CD4-positive, CD25-positive, alpha-beta regulatory T cell (primary cell): ENCODE results near the gene CEBPZOS. TPM values are rescaled to one million over a fixed set of nuclear protein-coding genes. Genes with fewer than 3 reads are reported as not detected.
A peak's percentile ranks its signal among the peaks of the same experiment; 100 is the strongest.
"Not testable (repeated sequence)": the region's sequence is repeated elsewhere in the genome, so short reads cannot be mapped to it uniquely, and the experiment has no call there.

ENCODE experiments used
- ATAC-seq, 2 donors: fragments of 150-1000 bp; cut with Tn5 transposase; one replicate each; pipeline ENCODE4 v1.10.0; 2021; ENCODE audit warnings: low read depth in 2 of 2, moderate number of reproducible peaks in 2 of 2, moderate library complexity in 1 of 2
- DNase-seq, 3 donors: peaks; one replicate each; pipeline versions ENCODE4 v3.0.0 to v3.0.0-alpha.2; 2012 to 2022; ENCODE audit warnings: mixed read lengths in 1 of 3
- H3K27ac ChIP-seq: one replicate; pipeline ENCODE4 v1.7.0; 2013; ENCODE audit warnings: mild to moderate bottlenecking, low read length; ENCODE audit not compliant: insufficient read depth, poor library complexity, severe bottlenecking
- H3K27me3 ChIP-seq: one replicate; pipeline ENCODE4 v1.7.0; 2013; ENCODE audit warnings: low read length; ENCODE audit not compliant: control insufficient read depth, insufficient read depth
- H3K36me3 ChIP-seq: one replicate; pipeline ENCODE4 v1.7.0; 2013; ENCODE audit warnings: mild to moderate bottlenecking, low read length, moderate library complexity; ENCODE audit not compliant: control insufficient read depth, insufficient read depth
- H3K4me1 ChIP-seq: 2 replicates; pipeline ENCODE4 v1.7.0; 2013; ENCODE audit warnings: mild to moderate bottlenecking, low read length; ENCODE audit not compliant: insufficient read depth, control insufficient read depth, poor library complexity, severe bottlenecking
- H3K4me3 ChIP-seq: one replicate; pipeline ENCODE4 v1.7.0; 2013; ENCODE audit warnings: low read depth, mild to moderate bottlenecking, low read length, moderate library complexity
- H3K9me3 ChIP-seq, 2 experiments: 1 replicate in 1 of 2; 2 replicates in 1 of 2; pipeline ENCODE4 v1.7.0; 2013; ENCODE audit warnings: low read length in 2 of 2, mild to moderate bottlenecking in 1 of 2, moderate library complexity in 1 of 2; ENCODE audit not compliant: control insufficient read depth in 2 of 2
- H3K27ac Mint-ChIP-seq, 3 donors: one replicate each; pipeline ENCODE4 v1.8.0; 2020 to 2022; ENCODE audit warnings: mild to moderate bottlenecking in 3 of 3, mixed read lengths in 3 of 3, moderate library complexity in 2 of 3
- H3K27me3 Mint-ChIP-seq: one replicate; pipeline ENCODE4 v1.8.0; 2022; ENCODE audit warnings: mild to moderate bottlenecking, mixed read lengths
- H3K36me3 Mint-ChIP-seq: one replicate; pipeline ENCODE4 v1.8.0; 2020; ENCODE audit warnings: mixed read lengths
- H3K4me1 Mint-ChIP-seq, 4 donors: one replicate each; pipeline ENCODE4 v1.8.0; 2020 to 2022; ENCODE audit warnings: mixed read lengths in 4 of 4, mild to moderate bottlenecking in 1 of 4
- H3K4me3 Mint-ChIP-seq, 4 donors: one replicate each; pipeline ENCODE4 v1.8.0; 2020 to 2022; ENCODE audit warnings: mild to moderate bottlenecking in 4 of 4, mixed read lengths in 4 of 4, moderate library complexity in 3 of 4
- H3K9me3 Mint-ChIP-seq, 7 donors: one replicate each; pipeline ENCODE4 v1.8.0; 2020 to 2022; ENCODE audit warnings: mixed read lengths in 7 of 7, mild to moderate bottlenecking in 3 of 7, moderate library complexity in 2 of 7
- polyA plus RNA-seq, 4 donors: library from polyadenylated mRNA; unstranded; fragments of 300-500 nt; fragmentation: Illumina TruSeq; gene quantifications; one replicate each; pipeline ENCODE4 v1.2.3, GENCODE V29; 2021
- total RNA-seq: library from RNA; stranded (reverse); gene quantifications from one replicate; pipeline ENCODE4 v1.2.3, GENCODE V29; 2022

The CEBPZOS gene
- total and polyA plus RNA-seq, 5 donors from 2014 or later: 24.8 to 37.7 (median 33.1) TPM

DNA sequence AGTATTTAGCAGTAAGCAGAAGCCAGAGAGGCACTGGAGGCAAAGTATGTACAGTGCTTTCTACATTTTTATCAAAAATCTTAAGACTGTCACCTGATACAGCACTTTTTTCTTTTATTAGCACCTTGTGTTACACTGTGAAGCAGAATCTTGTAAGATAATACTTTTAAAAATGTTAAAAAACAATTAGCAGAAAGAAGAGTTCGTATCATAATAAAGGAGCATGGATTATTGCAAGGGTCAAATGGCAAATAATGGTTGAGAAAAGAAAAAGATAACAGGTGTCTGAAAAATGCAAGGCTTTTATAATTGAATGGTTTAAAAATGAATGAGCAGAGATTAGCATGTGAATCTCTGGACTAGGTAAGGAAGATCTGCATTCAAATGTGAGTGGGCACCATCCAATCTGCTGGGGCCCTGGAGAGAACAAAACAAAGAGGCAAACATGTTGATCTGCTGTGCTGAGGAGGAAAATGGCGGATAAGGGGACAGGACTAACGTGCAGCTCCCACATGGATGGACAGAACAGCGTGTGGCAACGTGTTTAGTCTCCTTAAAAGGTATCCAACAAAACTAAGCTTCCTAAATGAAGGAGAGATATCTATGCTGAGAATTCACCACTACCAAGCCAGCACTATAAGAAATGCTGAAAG is 9.5 kb downstream of the CEBPZOS start:
- peaks cover 87% of the 10 kb centered on the region for H3K36me3 Mint-ChIP-seq
- H3K27me3 Mint-ChIP-seq: no peaks in the 10 kb centered on the region
- DNase-seq (no peak), ATAC-seq (no peak)
- peaks cover 3% of the 10 kb centered on the region for H3K4me1 ChIP-seq
- peaks cover 97% of the 10 kb centered on the region for H3K36me3 ChIP-seq
- peaks cover 14 to 32% of the 10 kb centered on the region in 2 experiments for H3K9me3 ChIP-seq
- no peak overlapping the region for H3K27ac Mint-ChIP-seq
- H3K27me3 ChIP-seq: no peaks in the 10 kb centered on the region
- peaks cover 6 to 49% (median 19%) of the 10 kb centered on the region in 7 donors for H3K9me3 Mint-ChIP-seq
- H3K27ac ChIP-seq: no peak overlapping the region
- no peak overlapping the region for H3K4me3 Mint-ChIP-seq
- no peak overlapping the region for H3K4me3 ChIP-seq
- H3K4me1 Mint-ChIP-seq: peaks cover 32 to 47% (median 38%) of the 10 kb centered on the region in 4 donors

DNA sequence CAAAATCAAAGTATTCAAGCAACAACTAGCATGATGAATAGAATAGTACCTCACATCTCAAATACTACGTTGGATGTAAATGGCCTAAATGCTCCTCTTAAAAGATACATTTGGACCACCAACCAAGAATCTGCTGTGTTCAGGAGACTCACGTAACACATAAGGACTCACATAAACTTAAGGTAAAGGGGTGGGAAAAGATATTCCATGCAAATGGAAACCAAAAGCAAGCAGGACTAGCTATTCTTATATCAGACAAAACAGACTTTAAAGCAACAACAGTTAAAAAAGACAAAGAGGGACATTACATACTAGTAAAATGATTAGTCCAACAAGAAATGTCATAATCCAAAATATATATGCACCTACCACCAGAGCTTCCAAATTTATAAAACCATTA is 10.5 kb downstream of the CEBPZOS start:
- not testable (repeated sequence) for H3K27me3 ChIP-seq, H3K4me3 ChIP-seq, H3K27me3 Mint-ChIP-seq, H3K4me1 ChIP-seq, ATAC-seq, DNase-seq, H3K27ac ChIP-seq, H3K4me3 Mint-ChIP-seq
- peaks cover 89% of the 10 kb centered on the region for H3K36me3 Mint-ChIP-seq
- H3K36me3 ChIP-seq: peaks cover 97% of the 10 kb centered on the region
- peaks cover 6 to 49% (median 19%) of the 10 kb centered on the region in 7 donors for H3K9me3 Mint-ChIP-seq
- peaks cover 14 to 32% of the 10 kb centered on the region in 2 experiments for H3K9me3 ChIP-seq
- peaks cover 27 to 38% (median 33%) of the 10 kb centered on the region in 4 donors for H3K4me1 Mint-ChIP-seq
- H3K27ac Mint-ChIP-seq: peak overlapping the region in 2 of 3 donors; percentile 0 to 22

GRCh38 chr2:37211212-37211611 is 14.9 kb downstream of the CEBPZOS start:
- H3K36me3 Mint-ChIP-seq: peaks cover 66% of the 10 kb centered on the region

GRCh38 chr2:37211939-37212338 is 15.6 kb downstream of the CEBPZOS start:
- ATAC-seq: no peak
- Mint-ChIP-seq H3K4me3 (no peak overlapping the region), H3K9me3 (peaks cover 2 to 35% (median 15%) of the 10 kb centered on the region in 7 donors), H3K4me1 (peaks cover 17 to 39% (median 25%) of the 10 kb centered on the region in 4 donors), H3K27me3 (no peaks in the 10 kb centered on the region), H3K27ac (peak overlapping the region in 2 of 3 donors; percentile 1 to 45), H3K36me3 (peaks cover 66% of the 10 kb centered on the region)
- Histone ChIP-seq H3K36me3 (peaks cover 95% of the 10 kb centered on the region), H3K27me3 (no peaks in the 10 kb centered on the region), H3K27ac (no peak overlapping the region), H3K9me3 (peaks cover 13 to 25% of the 10 kb centered on the region in 2 experiments), H3K4me3 (no peak overlapping the region), H3K4me1 (no peaks in the 10 kb centered on the region)
- DNase-seq: no peak

More at GRCh38 chr2:37211212-37211611, 14.9 kb downstream of the CEBPZOS start:
- Mint-ChIP-seq H3K27me3 (no peaks in the 10 kb centered on the region), H3K4me3 (no peak overlapping the region), H3K27ac (peak overlapping the region in 1 of 3 donors; percentile 1), H3K4me1 (peaks cover 19 to 33% (median 25%) of the 10 kb centered on the region in 4 donors), H3K9me3 (peaks cover 6 to 40% (median 19%) of the 10 kb centered on the region in 7 donors)
- no peaks in the 10 kb centered on the region for H3K4me1 ChIP-seq
- H3K9me3 ChIP-seq: peaks cover 13 to 25% of the 10 kb centered on the region in 2 experiments
- ATAC-seq (no peak), DNase-seq (no peak)
- H3K36me3 ChIP-seq: peaks cover 95% of the 10 kb centered on the region
- no peak overlapping the region for H3K27ac ChIP-seq
- H3K27me3 ChIP-seq: no peaks in the 10 kb centered on the region
- no peak overlapping the region for H3K4me3 ChIP-seq

DNA sequence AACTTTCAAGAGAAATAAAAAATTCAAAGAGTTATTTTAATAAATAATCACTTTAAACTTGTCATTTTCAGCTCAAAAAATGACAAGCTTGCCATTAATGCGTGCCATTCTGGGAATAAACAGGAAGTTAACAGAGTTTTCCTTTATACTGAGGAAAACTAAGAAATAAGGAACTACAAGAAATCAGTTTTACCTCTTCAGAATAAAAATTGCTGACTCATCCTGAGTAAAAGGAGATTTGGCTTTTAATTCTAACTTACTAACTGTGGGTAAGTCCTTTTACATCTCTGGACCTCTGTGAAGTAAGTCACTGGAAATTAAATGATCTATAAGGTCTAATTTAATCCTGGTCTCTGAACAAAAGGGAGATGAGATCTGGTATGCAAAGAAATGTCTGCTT is 19.0 kb downstream of the CEBPZOS start:
- no peaks in the 10 kb centered on the region for H3K4me1 ChIP-seq
- Mint-ChIP-seq H3K4me3 (no peak overlapping the region), H3K36me3 (peaks cover 45% of the 10 kb centered on the region), H3K4me1 (peaks cover 2 to 19% (median 8%) of the 10 kb centered on the region in 4 donors), H3K27ac (peak overlapping the region in 1 of 3 donors; percentile 39), H3K9me3 (peaks cover 0 to 4% (median 0%) of the 10 kb centered on the region in 7 donors), H3K27me3 (no peaks in the 10 kb centered on the region)
- no peak overlapping the region for H3K27ac ChIP-seq
- peaks cover 82% of the 10 kb centered on the region for H3K36me3 ChIP-seq
- H3K9me3 ChIP-seq: peaks cover 0 to 2% of the 10 kb centered on the region in 2 experiments
- ATAC-seq (no peak), DNase-seq (no peak)
- H3K27me3 ChIP-seq: no peaks in the 10 kb centered on the region
- H3K4me3 ChIP-seq: no peak overlapping the region

DNA sequence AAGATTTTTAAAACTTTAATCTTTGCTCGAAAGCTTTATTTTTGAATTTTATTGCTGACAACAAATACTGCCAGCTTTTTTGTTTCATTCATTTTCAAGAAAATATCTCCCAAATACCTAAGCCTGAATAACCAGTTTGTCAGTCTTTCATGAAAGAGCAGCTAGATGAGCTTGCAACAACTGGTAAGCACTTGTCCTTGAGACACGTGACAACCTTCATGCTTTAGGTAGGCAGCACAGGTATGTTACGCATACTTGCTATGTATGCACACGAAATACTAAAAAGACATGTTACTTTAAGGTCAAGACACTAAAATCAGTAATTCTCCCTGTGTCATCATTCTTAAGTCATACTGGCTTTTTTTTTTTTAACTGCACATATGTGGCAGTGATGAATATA is 22.8 kb downstream of the CEBPZOS start:
- H3K27ac Mint-ChIP-seq: no peak overlapping the region
- no peaks in the 10 kb centered on the region for H3K4me1 ChIP-seq
- H3K36me3 ChIP-seq: peaks cover 76% of the 10 kb centered on the region
- DNase-seq (no peak), ATAC-seq (no peak)
- no peaks in the 10 kb centered on the region for H3K9me3 ChIP-seq
- H3K4me3 Mint-ChIP-seq: no peak overlapping the region
- H3K27me3 Mint-ChIP-seq: no peaks in the 10 kb centered on the region
- H3K27ac ChIP-seq: no peak overlapping the region
- H3K9me3 Mint-ChIP-seq: no peaks in the 10 kb centered on the region
- peaks cover 51% of the 10 kb centered on the region for H3K36me3 Mint-ChIP-seq
- no peaks in the 10 kb centered on the region for H3K27me3 ChIP-seq
- H3K4me3 ChIP-seq: no peak overlapping the region
- peaks cover 16 to 28% (median 19%) of the 10 kb centered on the region in 4 donors for H3K4me1 Mint-ChIP-seq

DNA sequence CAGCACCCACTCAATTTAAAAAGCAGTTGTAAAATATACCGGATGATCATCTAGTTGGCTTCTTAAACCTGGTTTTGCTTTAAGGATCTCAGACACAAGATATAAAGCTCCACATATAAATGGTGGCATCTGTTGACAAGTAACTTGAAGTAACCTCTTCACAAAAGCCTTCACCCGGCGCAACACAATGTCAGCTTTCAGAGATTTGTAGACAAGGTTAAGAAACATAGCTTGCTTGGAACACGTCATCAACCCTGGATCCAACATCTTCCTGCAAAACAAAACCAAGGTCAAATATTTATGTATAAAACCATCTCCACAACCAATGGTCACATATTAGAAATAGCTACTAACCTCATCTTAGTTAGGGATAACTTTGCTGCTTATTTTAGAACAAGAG is 26.8 kb downstream of the CEBPZOS start:
- Mint-ChIP-seq H3K27me3 (no peaks in the 10 kb centered on the region), H3K36me3 (peaks cover 55% of the 10 kb centered on the region), H3K27ac (peak overlapping the region in 2 of 3 donors; percentile 12 to 34), H3K4me3 (no peak overlapping the region), H3K9me3 (no peaks in the 10 kb centered on the region), H3K4me1 (peaks cover 24 to 52% (median 42%) of the 10 kb centered on the region in 4 donors)
- Histone ChIP-seq H3K27me3 (no peaks in the 10 kb centered on the region), H3K4me1 (peaks cover 20% of the 10 kb centered on the region), H3K27ac (no peak overlapping the region), H3K9me3 (no peaks in the 10 kb centered on the region), H3K4me3 (no peak overlapping the region), H3K36me3 (peaks cover 69% of the 10 kb centered on the region)
- no peak for DNase-seq
- ATAC-seq: no peak

- Histone ChIP-seq H3K4me3 (peak overlapping the region; percentile 34), H3K36me3 (peaks cover 67% of the 10 kb centered on the region), H3K4me1 (peaks cover 22% of the 10 kb centered on the region), H3K27me3 (no peaks in the 10 kb centered on the region), H3K9me3 (no peaks in the 10 kb centered on the region), H3K27ac (no peak overlapping the region)
- H3K27ac Mint-ChIP-seq: peak overlapping the region in 1 of 3 donors; percentile 30
- H3K4me1 Mint-ChIP-seq: peaks cover 24 to 57% (median 45%) of the 10 kb centered on the region in 4 donors
- H3K9me3 Mint-ChIP-seq: no peaks in the 10 kb centered on the region
- H3K4me3 Mint-ChIP-seq: peak overlapping the region in 1 of 4 donors; percentile 37
- H3K27me3 Mint-ChIP-seq: no peaks in the 10 kb centered on the region
- ATAC-seq (no peak), DNase-seq (no peak)
- H3K36me3 Mint-ChIP-seq: peaks cover 51% of the 10 kb centered on the region
Observed at GRCh38 chr2:37224063-37224462, 27.8 kb downstream of the CEBPZOS start.
